GM23248 (cell line): ENCODE measurements around the gene INO80B. TPM values are rescaled to one million over a fixed set of nuclear protein-coding genes. Genes with fewer than 3 reads are reported as not detected.

Source experiments
- DNase-seq: peaks from one replicate; pipeline ENCODE4 v3.0.0-alpha.2; 2015
- H2AFZ ChIP-seq: fragments of 200-600 bp; sonication (generic); 2 replicates; pipeline ENCODE4 v1.6.1; 2016; ENCODE audit warnings: antibody characterized with exemption
- H3F3A ChIP-seq: fragments of 200-600 bp; sonication (generic); 2 replicates; pipeline ENCODE4 v1.6.1; 2016; ENCODE audit warnings: mild to moderate bottlenecking, antibody characterized with exemption, mixed run types; ENCODE audit not compliant: insufficient read depth
- H3K27ac ChIP-seq: fragments of 200-600 bp; sonication (generic); 2 replicates; pipeline ENCODE4 v1.5.1; 2016; ENCODE audit warnings: mild to moderate bottlenecking
- H3K27me3 ChIP-seq: fragments of 200-600 bp; sonication (generic); replicated peaks from 2 replicates; pipeline ENCODE4 v1.6.1; 2016; ENCODE audit warnings: mild to moderate bottlenecking; ENCODE audit not compliant: insufficient read depth
- H3K36me3 ChIP-seq: fragments of 200-600 bp; sonication (generic); 2 replicates; pipeline ENCODE4 v1.6.1; 2016; ENCODE audit warnings: low read depth, mild to moderate bottlenecking
- H3K4me1 ChIP-seq: fragments of 200-600 bp; sonication (generic); 2 replicates; pipeline ENCODE4 v1.6.1; 2016; ENCODE audit warnings: mild to moderate bottlenecking; ENCODE audit not compliant: insufficient read depth
- H3K4me2 ChIP-seq: fragments of 200-600 bp; sonication (generic); one replicate; pipeline ENCODE4 v1.6.1; 2016; ENCODE audit warnings: mild to moderate bottlenecking; ENCODE audit not compliant: unreplicated experiment
- H3K4me3 ChIP-seq: fragments of 200-600 bp; sonication (generic); 2 replicates; pipeline ENCODE4 v1.5.1; 2016; ENCODE audit warnings: mild to moderate bottlenecking
- H3K79me2 ChIP-seq: fragments of 200-600 bp; sonication (generic); 2 replicates; pipeline ENCODE4 v1.6.1; 2016; ENCODE audit warnings: mild to moderate bottlenecking; ENCODE audit not compliant: insufficient read depth
- H3K9ac ChIP-seq: fragments of 200-600 bp; sonication (generic); 2 replicates; pipeline ENCODE4 v1.6.1; 2016; ENCODE audit warnings: mild to moderate bottlenecking
- H3K9me2 ChIP-seq: fragments of 200-600 bp; sonication (generic); 2 replicates; pipeline ENCODE4 v1.6.1; 2016; ENCODE audit warnings: mixed run types, mild to moderate bottlenecking, moderate library complexity; ENCODE audit not compliant: insufficient read depth
- H3K9me3 ChIP-seq: fragments of 200-600 bp; sonication (generic); one replicate; pipeline ENCODE4 v1.6.1; 2017; ENCODE audit warnings: low read depth
- H4K20me1 ChIP-seq: fragments of 200-600 bp; sonication (generic); 2 replicates; pipeline ENCODE4 v1.6.0; 2016; ENCODE audit not compliant: insufficient read depth
- EZH2 ChIP-seq: fragments of 200-600 bp; sonication (generic); IDR thresholded peaks from 2 replicates; pipeline ENCODE4 v1.6.1; 2018; ENCODE audit warnings: antibody characterized with exemption, mild to moderate bottlenecking; ENCODE audit not compliant: insufficient read depth, poor library complexity, severe bottlenecking
- EZH2phosphoT487 ChIP-seq: fragments of 200-600 bp; sonication (generic); IDR thresholded peaks from 2 replicates; pipeline ENCODE4 v1.6.1; 2018; ENCODE audit warnings: antibody characterized with exemption, moderate library complexity, mild to moderate bottlenecking, low read depth; ENCODE audit not compliant: insufficient read depth
- WGBS, 2 experiments: methylation state at CpG; one replicate each; pipeline ENCODE4 v1.1.6; 2015 to 2017; ENCODE audit warnings: low lambda C conversion rate in 2 of 2, low coverage in 1 of 2; ENCODE audit errors: missing lambda C conversion rate in 2 of 2; 5-methylcytosine and 5-hydroxymethylcytosine counted together
- in situ Hi-C: fragments of 300-500 bp; cut with MboI; formaldehyde crosslinking; loops from 2 replicates; pipeline ENCODE4 v1.15.0; 2020
- polyA plus RNA-seq: library from polyadenylated mRNA; unstranded; fragments of >200 nt; fragmentation: Nextera tagmentation; extraction: Ambion mirVana; gene quantifications from 2 replicates; pipeline ENCODE4 v1.2.1, GENCODE V29; 2016
- total RNA-seq: library from RNA; depleted of rRNA; stranded (reverse); fragments of >200 nt; shearing (Covaris generic); gene quantifications from 2 replicates; pipeline ENCODE4 v1.2.3, GENCODE V29; 2014

Gene INO80B
- total and polyA plus RNA-seq, 2 experiments from 2014 or later = 4.9 to 10.9 TPM

DNA sequence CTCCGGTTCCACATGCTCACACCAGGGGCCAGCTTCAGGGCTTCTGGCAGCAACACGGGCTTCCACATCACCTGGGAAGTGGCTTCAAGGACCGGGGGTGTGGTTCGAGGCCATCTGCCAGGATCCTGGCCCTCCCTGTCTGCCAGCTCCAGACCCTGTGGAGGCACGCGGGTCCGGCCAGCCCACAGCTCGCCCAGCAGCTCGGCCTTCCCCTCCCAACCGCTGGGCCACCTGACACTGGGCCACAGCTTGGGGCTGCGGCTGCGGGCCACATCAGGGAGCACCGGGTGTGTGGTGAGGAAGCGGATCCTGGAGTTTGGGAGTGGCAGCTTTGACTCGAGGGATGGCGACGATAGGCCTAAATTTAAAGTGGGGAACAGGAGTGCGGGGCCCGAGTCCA lies 40.4 kb upstream of the INO80B start:
- peak overlapping the region; percentile 96 for H2AFZ ChIP-seq
- WGBS, 2 experiments = 25 to 28% methylated on average over 18 to 19 of the region's 19 CpGs

DNA sequence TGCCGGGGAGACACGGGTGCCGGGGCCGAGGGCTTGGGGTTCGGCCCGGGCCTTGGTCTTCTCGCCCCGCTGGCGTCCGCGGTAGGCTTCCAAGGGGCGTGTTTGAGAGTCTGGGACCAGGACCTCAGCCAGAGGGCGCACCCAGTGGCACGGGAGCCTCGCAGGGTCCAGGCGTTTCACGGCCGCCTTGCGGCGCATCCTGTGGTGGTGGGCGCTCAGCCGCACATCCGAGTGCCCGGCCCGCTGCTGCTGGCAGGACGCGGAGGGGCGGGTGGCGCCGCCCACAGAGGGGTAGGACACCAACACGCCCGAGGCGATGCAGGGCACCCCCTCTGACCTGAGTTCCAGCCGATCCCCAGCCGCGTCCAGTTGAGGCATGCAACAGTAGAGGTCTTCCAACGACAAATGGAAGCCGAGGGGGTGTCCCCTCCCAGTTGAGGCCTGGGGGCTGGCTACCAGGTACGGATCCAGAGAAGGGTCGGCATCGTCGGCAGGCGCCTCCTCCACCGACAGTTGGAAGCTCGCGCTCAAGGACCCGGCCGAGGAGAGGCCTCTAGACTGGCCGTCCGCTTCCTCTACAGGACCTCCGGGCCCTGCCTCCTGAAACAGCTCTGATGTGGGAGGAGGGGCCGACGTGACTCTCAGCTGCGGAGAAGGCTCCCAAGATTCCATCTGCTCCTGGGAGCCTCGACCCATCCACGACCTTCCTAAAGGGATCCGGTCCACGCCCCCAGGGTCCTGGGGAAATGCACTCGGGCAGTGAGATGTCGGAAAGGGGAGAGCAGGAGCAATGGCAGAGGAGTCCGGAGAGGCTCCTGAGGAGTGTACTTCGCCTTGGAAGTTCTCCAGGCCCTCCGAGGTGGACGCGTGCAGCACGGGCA lies 39.8 kb upstream of the INO80B start:
- H3K4me3 ChIP-seq = peak overlapping the region; percentile 71
- TF ChIP-seq EZH2 = no peak
- no peaks in the 10 kb centered on the region for H3K27me3 ChIP-seq
- H3F3A ChIP-seq = peaks cover under 1% of the 10 kb centered on the region; the same call in 1 of the 2 replicates
- 5 to 6% methylated on average over 56 to 60 of the region's 66 CpGs for WGBS, 2 experiments
- no peaks in the 10 kb centered on the region for H3K9me2 ChIP-seq
- peak overlapping the region; percentile 14; the same call in 1 of the 2 replicates for H3K27ac ChIP-seq
- in situ Hi-C loops = no loop called here
- peak overlapping the region; percentile 80 for H3K4me2 ChIP-seq
- DNase-seq = peak; percentile 74
- no peaks in the 10 kb centered on the region for H4K20me1 ChIP-seq
- H3K9ac ChIP-seq = peak overlapping the region; percentile 82
- H3K4me1 ChIP-seq = peaks cover 7% of the 10 kb centered on the region; the same call in 1 of the 2 replicates
- H3K9me3 ChIP-seq = no peaks in the 10 kb centered on the region
- no peaks in the 10 kb centered on the region for H3K36me3 ChIP-seq
- H3K79me2 ChIP-seq = no peaks in the 10 kb centered on the region
- peak overlapping the region; percentile 96 for H2AFZ ChIP-seq

More for the DNA sequence above, 40.4 kb upstream of the INO80B start:
- Histone ChIP-seq H3K4me2 (peak overlapping the region; percentile 80), H3K9me2 (no peaks in the 10 kb centered on the region), H3K9me3 (no peaks in the 10 kb centered on the region), H3K27me3 (no peaks in the 10 kb centered on the region), H3K4me3 (peak overlapping the region; percentile 71), H4K20me1 (no peaks in the 10 kb centered on the region), H3F3A (no peaks in the 10 kb centered on the region), H3K27ac (no peak overlapping the region), H3K36me3 (no peaks in the 10 kb centered on the region), H3K79me2 (no peaks in the 10 kb centered on the region), H3K9ac (peak overlapping the region; percentile 82), H3K4me1 (peaks cover 7% of the 10 kb centered on the region; the same call in 1 of the 2 replicates)
- TF ChIP-seq EZH2phosphoT487 (no peak), EZH2 (no peak)
- no peak for DNase-seq
- in situ Hi-C loops = no loop called here

DNA sequence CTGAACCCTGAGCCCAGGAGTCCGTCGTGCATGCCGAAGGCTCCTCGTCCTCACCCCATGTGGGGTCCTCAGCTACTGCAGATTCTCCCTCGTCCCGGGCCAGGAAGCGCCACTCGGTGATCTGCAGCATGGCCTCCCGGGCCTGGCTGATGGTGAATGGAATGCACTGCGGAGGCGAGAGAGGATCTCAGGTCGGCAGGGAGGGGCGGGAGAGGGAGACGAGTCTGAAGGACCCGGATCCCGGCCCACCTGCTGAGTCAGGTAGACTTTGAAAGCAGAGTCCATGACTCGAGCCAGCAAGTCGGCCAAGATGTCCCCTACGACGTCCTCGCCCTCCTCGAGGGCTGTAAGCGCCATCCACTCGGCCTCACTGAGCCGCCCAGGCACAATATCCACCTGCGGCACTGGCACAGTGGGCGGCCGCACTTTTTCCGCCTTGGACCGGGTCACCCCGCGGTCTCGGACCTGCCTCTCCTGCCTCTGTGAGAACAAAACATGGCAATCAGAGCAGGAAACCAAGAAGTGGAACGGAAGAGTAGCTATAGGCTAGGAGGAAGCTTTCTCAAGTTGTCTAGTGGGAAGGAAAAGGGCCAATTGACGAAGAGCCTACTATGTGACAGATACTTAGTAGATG lies 39.0 kb upstream of the INO80B start:
- no peaks in the 10 kb centered on the region for H3K36me3 ChIP-seq
- H3K4me3 ChIP-seq = peak overlapping the region; percentile 71
- H3K4me1 ChIP-seq = peaks cover 13% of the 10 kb centered on the region; the same call in 1 of the 2 replicates
- in situ Hi-C loops = no loop called here
- no peaks in the 10 kb centered on the region for H3K9me3 ChIP-seq
- H4K20me1 ChIP-seq = no peaks in the 10 kb centered on the region
- peaks cover 9% of the 10 kb centered on the region; the same call in 1 of the 2 replicates for H3F3A ChIP-seq
- H3K27ac ChIP-seq = no peak overlapping the region
- no peak for TF ChIP-seq EZH2
- no peak for TF ChIP-seq EZH2phosphoT487
- peak overlapping the region; percentile 96 for H2AFZ ChIP-seq
- no peaks in the 10 kb centered on the region for H3K79me2 ChIP-seq
- no peaks in the 10 kb centered on the region for H3K27me3 ChIP-seq
- DNase-seq = peak; percentile 37
- H3K4me2 ChIP-seq = peak overlapping the region; percentile 80
- H3K9ac ChIP-seq = peak overlapping the region; percentile 82
- no peaks in the 10 kb centered on the region for H3K9me2 ChIP-seq
- 61 to 68% methylated on average over 30 to 35 of the region's 35 CpGs for WGBS, 2 experiments

DNA sequence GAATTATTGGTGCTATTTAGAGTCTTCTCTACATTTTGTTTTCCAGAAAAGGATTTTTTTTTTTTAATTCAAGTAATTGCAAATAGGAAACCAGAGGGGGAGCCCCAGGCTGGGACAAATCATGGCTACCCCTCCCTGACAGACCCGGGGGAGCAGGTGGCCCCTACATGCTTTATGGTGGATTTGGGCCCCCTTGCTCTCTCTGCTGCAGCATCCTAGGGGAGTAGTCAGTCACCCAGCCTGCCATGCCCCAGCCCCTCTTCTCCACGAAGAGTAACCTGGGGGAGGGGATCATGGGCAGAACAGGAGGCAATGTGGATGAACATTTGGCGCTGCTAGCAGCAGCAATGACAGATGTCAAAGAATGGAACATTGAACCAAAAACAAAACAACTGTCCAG lies 38.1 kb upstream of the INO80B start:
- no peak overlapping the region for H3K4me2 ChIP-seq
- no peaks in the 10 kb centered on the region for H3K9me3 ChIP-seq
- 41% methylated on average over 3 of the region's 3 CpGs for WGBS, 2 experiments
- H3K9me2 ChIP-seq = no peaks in the 10 kb centered on the region
- in situ Hi-C loops = no loop called here
- no peaks in the 10 kb centered on the region for H4K20me1 ChIP-seq
- H3K4me1 ChIP-seq = peaks cover 14% of the 10 kb centered on the region; the same call in 1 of the 2 replicates
- no peaks in the 10 kb centered on the region for H3K27me3 ChIP-seq
- peaks cover 10% of the 10 kb centered on the region; the same call in 1 of the 2 replicates for H3F3A ChIP-seq
- no peak overlapping the region for H3K27ac ChIP-seq
- H2AFZ ChIP-seq = no peak overlapping the region
- no peak overlapping the region for H3K9ac ChIP-seq
- H3K36me3 ChIP-seq = no peaks in the 10 kb centered on the region
- no peak for DNase-seq
- no peaks in the 10 kb centered on the region for H3K79me2 ChIP-seq
- TF ChIP-seq EZH2 (no peak), EZH2phosphoT487 (no peak)
- H3K4me3 ChIP-seq = no peak overlapping the region
